ENCODE data around the gene DDX10.

- no peak for TF ChIP-seq CTCF (conservative IDR thresholded peaks at IDR 0.05)
- no peak for TF ChIP-seq ZFX (IDR thresholded peaks at IDR 0.05)
These were observed 30.0 kb downstream of the DDX10 start for GRCh38 chr11:108694846-108695245.
